Activated naive CD4-positive, alpha-beta T cell treated with anti-CD3 and anti-CD28 coated beads, Interleukin-2, amount 10 ng/mL, durations not matched to agents 7 days and 5 days (primary cell): Measurements from ENCODE around the gene ACSF2.
"Not testable (repeated sequence)": the region's sequence is repeated elsewhere in the genome, so short reads cannot be mapped to it uniquely, and the experiment has no call there.

Experiments used
- CTCF ChIA-PET: fragments of 350-600 bp; sonication (Branson Sonifier 250); formaldehyde crosslinking; loops from one replicate; lab custom pipeline; 2021; ENCODE audit warnings: antibody characterized with exemption; lab: Charles Lee
- DNase-seq: peaks from one replicate; pipeline ENCODE4 v3.0.0-alpha.2; 2020
- H3K27ac Mint-ChIP-seq: one replicate; pipeline ENCODE4 v1.8.0; 2021; ENCODE audit warnings: mild to moderate bottlenecking, moderate library complexity, mixed read lengths
- H3K27me3 Mint-ChIP-seq: one replicate; pipeline ENCODE4 v1.8.0; 2021; ENCODE audit warnings: mild to moderate bottlenecking, mixed read lengths
- H3K36me3 Mint-ChIP-seq: one replicate; pipeline ENCODE4 v1.8.0; 2021; ENCODE audit warnings: mixed read lengths
- H3K4me1 Mint-ChIP-seq: one replicate; pipeline ENCODE4 v1.8.0; 2021; ENCODE audit warnings: mixed read lengths
- H3K4me3 Mint-ChIP-seq: one replicate; pipeline ENCODE4 v1.8.0; 2021; ENCODE audit warnings: mild to moderate bottlenecking, moderate library complexity, mixed read lengths
- H3K9me3 Mint-ChIP-seq: one replicate; pipeline ENCODE4 v1.8.0; 2021; ENCODE audit warnings: mixed read lengths

The ACSF2 gene

DNA sequence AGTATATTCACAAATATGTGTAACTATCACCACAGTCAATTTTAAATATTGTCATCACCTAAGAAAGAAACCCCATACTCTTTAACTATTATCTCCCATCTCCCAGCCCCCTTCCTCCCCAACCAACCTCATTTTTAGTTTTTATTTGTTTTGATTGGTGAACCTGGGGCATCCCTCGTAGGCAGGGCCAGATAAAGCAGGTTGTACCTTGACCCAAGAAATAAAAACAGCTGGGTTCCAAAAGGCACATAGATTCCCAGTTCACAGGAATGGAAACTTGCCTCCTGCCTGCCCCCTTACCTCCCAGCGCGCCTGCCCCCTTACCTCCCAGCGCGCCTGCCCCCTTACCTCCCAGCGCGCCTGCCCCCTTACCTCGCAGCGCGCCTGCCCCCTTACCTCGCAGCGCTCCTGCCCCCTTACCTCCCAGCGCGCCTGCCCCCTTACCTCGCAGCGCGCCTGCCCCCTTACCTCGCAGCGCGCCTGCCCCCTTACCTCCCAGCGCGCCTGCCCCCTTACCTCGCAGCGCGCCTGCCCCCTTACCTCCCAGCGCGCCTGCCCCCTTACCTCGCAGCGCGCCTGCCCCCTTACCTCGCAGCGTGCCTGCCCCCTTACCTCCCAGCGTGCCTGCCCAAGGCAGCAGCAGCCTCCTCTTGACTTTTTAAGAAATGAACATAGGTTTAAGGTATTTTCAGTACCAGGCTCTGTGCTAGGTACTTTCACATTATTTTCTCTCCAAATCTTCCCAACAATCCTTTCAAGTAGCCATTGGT, 49.9 kb downstream of the ACSF2 start:
- not testable (repeated sequence) for H3K4me3 Mint-ChIP-seq, H3K36me3 Mint-ChIP-seq, DNase-seq, H3K27ac Mint-ChIP-seq, H3K9me3 Mint-ChIP-seq
- CTCF ChIA-PET, result interaction anchor here (1.0 to 1.1 kb wide), 3 partner anchors 28 to 113 kb away, joined by 3 read pairs; no protein-coding TSS in a partner anchor
- Mint-ChIP-seq H3K27me3 (peaks cover 23% of the 10 kb centered on the region), H3K4me1 (peaks cover 19% of the 10 kb centered on the region)

DNA sequence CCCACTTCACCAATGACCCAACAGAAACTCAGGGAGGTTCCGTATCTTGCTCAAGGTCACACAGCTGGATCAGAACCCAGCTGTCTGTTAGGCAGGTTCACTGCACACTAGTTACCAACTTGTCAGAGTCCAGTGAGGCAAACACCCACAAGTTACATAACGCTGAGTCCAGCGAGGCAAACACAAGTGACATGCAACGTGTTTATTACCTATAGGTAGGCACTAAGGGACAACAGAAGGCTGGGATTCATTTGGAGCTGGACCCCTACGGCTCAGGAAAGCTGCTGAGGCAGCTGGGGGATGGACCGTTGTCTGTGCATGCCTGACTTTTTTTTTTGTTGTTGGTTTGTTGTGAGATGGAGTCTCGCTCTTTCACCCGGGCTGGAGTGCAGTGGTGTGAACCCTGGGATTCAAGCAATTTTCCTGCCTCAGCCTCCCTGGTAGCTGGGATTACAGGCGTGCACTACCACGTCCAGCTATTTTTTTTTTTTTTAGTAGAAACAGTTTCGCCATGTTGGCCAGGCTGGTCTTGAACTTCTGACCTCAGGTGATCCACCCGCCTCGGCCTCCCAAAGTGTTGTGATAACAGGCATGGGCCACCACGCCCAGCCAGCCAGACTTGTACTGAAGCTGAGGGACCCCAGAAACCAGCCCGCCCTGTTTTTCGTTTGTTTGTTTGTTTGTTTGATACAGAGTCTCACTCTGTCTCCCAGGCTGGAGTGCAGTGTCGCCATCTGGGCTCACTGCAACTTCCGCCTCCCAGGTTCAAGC, 50.7 kb downstream of the ACSF2 start:
- no peak overlapping the region for H3K27ac Mint-ChIP-seq
- peaks cover 19% of the 10 kb centered on the region for H3K4me1 Mint-ChIP-seq
- CTCF ChIA-PET, result interaction anchor here (1.1 kb wide), 1 partner anchor 114 kb away, joined by 3 read pairs; no protein-coding TSS in a partner anchor
- peaks cover 15% of the 10 kb centered on the region for H3K27me3 Mint-ChIP-seq
- H3K4me3 Mint-ChIP-seq, result no peak overlapping the region
- H3K9me3 Mint-ChIP-seq, result no peaks in the 10 kb centered on the region
- DNase-seq, result no peak
- H3K36me3 Mint-ChIP-seq, result no peaks in the 10 kb centered on the region

DNA sequence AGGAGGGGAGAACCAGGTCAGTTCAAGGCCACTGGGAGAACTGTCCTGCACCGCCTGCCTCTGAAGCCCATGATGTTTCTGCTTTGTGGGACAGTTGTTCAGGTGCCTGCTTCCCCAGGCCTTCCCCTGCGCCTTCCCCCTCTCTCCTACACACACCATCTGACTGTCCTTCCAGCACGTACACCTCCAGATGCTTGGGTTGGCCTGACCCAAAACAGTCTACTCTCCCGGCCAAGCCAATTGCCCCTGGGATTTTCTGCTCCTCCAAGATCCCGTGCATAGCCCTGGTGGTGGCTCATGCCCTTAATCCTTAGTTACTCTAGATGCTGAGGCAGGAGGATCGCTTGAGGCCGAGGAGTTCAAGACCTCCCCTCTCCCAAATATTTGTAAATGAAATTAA, 52.0 kb downstream of the ACSF2 start:
- peak overlapping the region; percentile 87 for H3K27ac Mint-ChIP-seq
- CTCF ChIA-PET, result interaction anchor here (0.6 to 2.5 kb wide), 6 partner anchors 23 to 1647 kb away, joined by 3 to 15 read pairs (median 7); partner anchors contain the start of genes ACSF2 and LRRC59
- peaks cover 6% of the 10 kb centered on the region for H3K36me3 Mint-ChIP-seq
- peak overlapping the region; percentile 84 for H3K4me3 Mint-ChIP-seq
- H3K9me3 Mint-ChIP-seq, result no peaks in the 10 kb centered on the region
- peaks cover 12% of the 10 kb centered on the region for H3K27me3 Mint-ChIP-seq
- H3K4me1 Mint-ChIP-seq, result peaks cover 21% of the 10 kb centered on the region
- no peak for DNase-seq

DNA sequence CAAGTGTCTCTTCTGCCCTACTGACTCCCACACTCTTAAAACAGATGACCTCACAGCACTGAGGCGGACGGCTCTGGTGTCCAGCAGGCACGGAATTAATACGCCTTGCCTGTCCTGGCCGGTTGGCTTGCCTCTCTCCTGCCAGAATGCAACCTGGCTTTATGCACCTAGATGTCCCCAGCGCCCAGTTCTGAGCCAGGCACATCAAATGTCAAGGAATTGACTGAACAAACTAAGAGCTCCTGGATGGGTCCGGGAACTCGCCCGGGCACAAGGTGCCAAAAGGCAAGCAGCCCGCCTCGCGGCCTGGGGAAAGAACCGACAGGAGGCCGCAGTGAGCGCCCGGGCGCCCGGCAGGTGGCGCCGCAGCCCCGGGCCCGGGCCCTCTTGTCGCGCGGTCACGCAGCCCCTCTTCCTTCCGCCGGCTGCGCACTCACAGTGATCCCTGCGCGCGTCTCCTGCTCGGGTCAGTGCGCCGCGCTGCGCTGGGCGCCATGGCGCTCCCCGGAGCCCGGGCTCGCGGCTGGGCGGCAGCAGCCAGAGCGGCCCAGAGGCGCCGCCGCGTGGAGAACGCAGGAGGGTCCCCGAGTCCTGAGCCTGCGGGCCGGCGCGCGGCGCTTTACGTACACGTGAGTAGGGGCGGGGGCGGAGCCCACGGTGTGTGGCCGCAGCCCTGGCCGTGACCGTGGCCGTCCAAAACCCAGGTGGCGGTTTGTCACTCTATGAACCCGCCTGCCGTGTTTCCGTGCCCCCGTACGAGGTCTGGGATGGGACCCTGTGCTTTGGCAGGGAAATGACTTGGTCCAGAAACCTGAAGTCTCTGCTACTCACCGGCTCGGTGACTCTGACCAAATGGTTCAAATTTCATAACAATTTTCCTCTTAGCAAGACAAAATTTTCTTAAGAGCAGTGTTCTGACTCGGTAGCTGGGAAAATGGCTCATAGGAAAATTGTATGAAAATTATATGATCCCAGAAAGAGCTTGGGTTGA, 52.7 kb downstream of the ACSF2 start, which contains the start of gene RSAD1:
Gene RSAD1 (plus strand): TSS at position 470 of the 991 bp plus-strand sequence. CDS start 25 bp downstream, at position 495.
- Mint-ChIP-seq H3K9me3 (no peaks in the 10 kb centered on the region), H3K4me3 (peak within 1 kb of the TSS; percentile 84), H3K4me1 (peaks cover 21% of the 10 kb centered on the region), H3K27ac (peak within 1 kb of the TSS; percentile 87), H3K36me3 (peaks cover 6% of the 10 kb centered on the region), H3K27me3 (peaks cover 12% of the 10 kb centered on the region)
- CTCF ChIA-PET, result interaction anchor here (0.6 to 2.5 kb wide), 21 partner anchors 9 to 1647 kb away, joined by 3 to 15 read pairs (median 4); partner anchors contain the start of genes ACSF2, CHAD, COL1A1 and LRRC59
- DNase-seq, result peak; percentile 91

DNA sequence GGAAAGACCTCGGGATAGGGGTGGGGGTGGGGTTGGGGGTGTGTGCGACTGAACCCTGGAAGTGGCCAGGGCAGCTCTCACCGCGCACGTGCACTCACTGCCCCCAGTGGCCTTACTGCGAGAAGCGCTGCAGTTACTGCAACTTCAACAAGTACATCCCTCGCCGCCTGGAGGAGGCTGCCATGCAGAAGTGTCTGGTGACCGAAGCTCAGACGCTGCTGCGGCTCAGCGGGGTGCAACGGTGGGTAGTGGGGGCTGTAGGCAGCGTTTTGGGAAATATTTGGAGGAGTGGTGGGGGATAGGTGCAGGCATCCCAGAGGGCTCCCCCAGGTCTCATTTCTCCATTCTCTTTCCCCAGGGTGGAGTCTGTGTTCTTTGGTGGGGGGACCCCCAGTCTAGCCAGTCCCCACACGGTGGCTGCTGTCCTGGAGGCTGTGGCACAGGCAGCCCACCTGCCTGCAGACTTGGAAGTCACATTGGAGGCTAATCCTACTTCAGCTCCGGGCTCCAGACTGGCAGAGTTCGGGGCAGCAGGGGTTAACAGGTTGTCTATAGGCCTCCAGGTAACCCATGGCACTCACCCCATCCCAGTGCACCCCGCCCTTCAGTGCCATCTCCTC, 53.6 kb downstream of the ACSF2 start:
- peak; percentile 80 for DNase-seq
- Mint-ChIP-seq H3K36me3 (peaks cover 11% of the 10 kb centered on the region), H3K4me1 (peaks cover 21% of the 10 kb centered on the region), H3K4me3 (peak overlapping the region; percentile 84), H3K27ac (peak overlapping the region; percentile 84), H3K9me3 (no peaks in the 10 kb centered on the region), H3K27me3 (peaks cover 12% of the 10 kb centered on the region)
- CTCF ChIA-PET, result interaction anchor here (0.8 to 2.5 kb wide), 20 partner anchors 8 to 281 kb away, joined by 3 to 15 read pairs (median 4); partner anchors contain the start of genes ACSF2, CHAD, COL1A1 and SPATA20

DNA sequence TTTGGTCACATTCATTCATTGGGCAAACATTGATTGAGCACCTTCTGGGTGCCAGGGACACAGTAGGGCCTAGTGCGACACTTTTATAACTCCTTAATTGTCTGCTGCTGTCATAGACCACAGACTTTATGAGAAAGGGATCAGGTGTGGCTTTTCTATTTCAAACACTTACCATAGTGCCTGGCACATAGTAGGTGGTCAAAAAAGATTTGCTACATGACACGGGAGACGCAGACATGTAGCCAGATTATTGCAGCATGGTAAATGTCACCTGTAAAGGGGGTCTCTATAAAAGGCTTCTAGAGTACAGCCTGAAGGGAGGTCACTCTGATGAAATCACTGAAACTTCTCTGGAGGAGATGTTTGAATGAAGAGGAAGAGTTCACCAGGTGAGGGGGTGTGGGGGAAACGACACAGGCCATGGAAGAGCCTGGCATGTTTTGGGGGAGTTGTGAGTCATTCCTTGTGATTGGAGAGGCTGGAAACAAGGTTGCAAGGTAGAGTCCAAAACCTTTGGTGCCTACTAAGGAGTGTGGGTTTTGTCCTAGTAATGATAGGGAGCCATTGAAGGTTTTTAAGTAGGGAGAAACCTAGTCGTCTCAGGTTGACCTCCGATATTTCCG, 54.2 kb downstream of the ACSF2 start:
- Mint-ChIP-seq H3K4me3 (peak overlapping the region; percentile 84), H3K27me3 (peaks cover 12% of the 10 kb centered on the region), H3K36me3 (peaks cover 11% of the 10 kb centered on the region), H3K9me3 (no peaks in the 10 kb centered on the region), H3K4me1 (peaks cover 21% of the 10 kb centered on the region), H3K27ac (no peak overlapping the region)
- no peak for DNase-seq
- CTCF ChIA-PET, result interaction anchor here (0.9 to 2.5 kb wide), 14 partner anchors 12 to 282 kb away, joined by 3 to 15 read pairs (median 4); partner anchors contain the start of genes CHAD and SPATA20

DNA sequence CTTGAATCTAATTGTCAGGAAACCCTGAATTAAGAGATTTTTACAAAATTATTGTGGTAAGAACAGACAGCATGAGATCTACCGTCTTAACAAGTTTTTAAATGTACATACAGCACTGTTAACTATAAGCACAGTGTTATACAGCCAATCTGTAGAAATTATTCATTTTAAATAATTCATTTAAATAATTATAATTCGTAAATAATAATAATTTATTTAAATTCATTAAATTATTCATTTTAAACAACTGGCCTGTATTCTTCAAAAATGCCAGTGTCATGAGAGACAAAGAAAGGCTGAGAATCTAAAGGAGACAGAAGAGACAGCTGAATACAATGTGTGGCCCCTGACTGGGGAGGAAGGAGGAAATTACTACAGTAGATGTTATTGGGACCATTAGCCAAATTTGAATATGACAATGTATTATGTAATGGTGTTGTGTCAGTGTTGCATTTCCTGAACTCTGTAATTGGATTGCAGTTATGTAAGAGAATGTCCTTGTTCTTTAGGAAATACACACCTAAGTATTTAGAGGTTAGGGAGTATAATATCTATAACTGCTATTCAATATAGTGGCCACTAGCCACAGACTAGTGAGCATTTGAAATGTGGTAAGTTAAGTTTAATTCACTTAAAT, 55.0 kb downstream of the ACSF2 start:
- Mint-ChIP-seq H3K27ac (no peak overlapping the region), H3K4me3 (no peak overlapping the region), H3K4me1 (peaks cover 21% of the 10 kb centered on the region), H3K9me3 (no peaks in the 10 kb centered on the region), H3K36me3 (peaks cover 11% of the 10 kb centered on the region), H3K27me3 (peaks cover 12% of the 10 kb centered on the region)
- no peak for DNase-seq
- CTCF ChIA-PET, result interaction anchor here (1.2 to 5.1 kb wide), 3 partner anchors 22 to 147 kb away, joined by 5 to 48 read pairs (median 44); no protein-coding TSS in a partner anchor

DNA sequence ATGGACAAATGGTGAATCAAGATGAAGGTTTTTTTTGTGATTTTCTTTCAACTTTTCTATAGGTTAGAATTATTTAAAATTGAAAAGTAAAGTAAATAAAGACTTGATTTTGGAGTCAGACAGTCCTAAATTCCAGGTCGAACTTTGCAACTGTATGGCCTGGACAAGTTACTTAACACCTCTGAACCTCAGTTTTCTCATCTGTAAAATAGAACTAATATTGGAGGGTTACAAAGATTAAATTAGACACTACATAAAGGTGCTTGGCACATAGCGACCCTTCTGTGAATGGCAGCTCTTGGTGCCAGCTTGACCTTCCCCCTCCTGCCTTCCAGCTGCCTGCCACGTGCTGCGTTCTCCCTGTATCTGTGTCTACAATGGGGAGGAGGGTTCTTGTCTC, 55.6 kb downstream of the ACSF2 start:
- H3K4me3 Mint-ChIP-seq, result no peak overlapping the region
- H3K9me3 Mint-ChIP-seq, result no peaks in the 10 kb centered on the region
- peaks cover 11% of the 10 kb centered on the region for H3K36me3 Mint-ChIP-seq
- peaks cover 8% of the 10 kb centered on the region for H3K27me3 Mint-ChIP-seq
- no peak overlapping the region for H3K27ac Mint-ChIP-seq
- H3K4me1 Mint-ChIP-seq, result peaks cover 21% of the 10 kb centered on the region
- CTCF ChIA-PET, result interaction anchor here (0.7 to 5.1 kb wide), 8 partner anchors 16 to 213 kb away, joined by 3 to 48 read pairs (median 4); no protein-coding TSS in a partner anchor
- DNase-seq, result no peak

DNA sequence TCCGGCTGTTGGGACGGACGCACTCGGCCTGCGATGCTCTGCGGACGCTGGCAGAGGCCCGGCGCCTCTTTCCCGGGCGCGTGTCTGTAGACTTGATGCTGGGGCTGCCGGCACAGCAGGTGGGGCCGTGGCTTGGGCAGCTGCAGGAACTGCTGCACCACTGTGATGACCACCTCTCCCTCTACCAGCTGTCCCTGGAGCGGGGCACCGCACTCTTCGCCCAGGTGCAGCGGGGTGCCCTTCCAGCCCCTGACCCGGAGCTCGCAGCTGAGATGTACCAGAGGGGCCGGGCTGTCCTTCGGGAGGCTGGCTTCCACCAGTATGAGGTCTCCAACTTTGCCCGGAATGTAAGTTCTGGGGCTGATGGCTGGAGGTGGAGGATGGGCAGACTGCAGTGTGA, 56.1 kb downstream of the ACSF2 start:
- H3K27me3 Mint-ChIP-seq, result peaks cover 4% of the 10 kb centered on the region
- CTCF ChIA-PET, result interaction anchor here (0.7 to 5.1 kb wide), 8 partner anchors 15 to 212 kb away, joined by 3 to 48 read pairs (median 4); no protein-coding TSS in a partner anchor
- no peak overlapping the region for H3K4me3 Mint-ChIP-seq
- peaks cover 11% of the 10 kb centered on the region for H3K36me3 Mint-ChIP-seq
- no peak overlapping the region for H3K27ac Mint-ChIP-seq
- DNase-seq, result no peak
- H3K9me3 Mint-ChIP-seq, result no peaks in the 10 kb centered on the region
- peaks cover 21% of the 10 kb centered on the region for H3K4me1 Mint-ChIP-seq

DNA sequence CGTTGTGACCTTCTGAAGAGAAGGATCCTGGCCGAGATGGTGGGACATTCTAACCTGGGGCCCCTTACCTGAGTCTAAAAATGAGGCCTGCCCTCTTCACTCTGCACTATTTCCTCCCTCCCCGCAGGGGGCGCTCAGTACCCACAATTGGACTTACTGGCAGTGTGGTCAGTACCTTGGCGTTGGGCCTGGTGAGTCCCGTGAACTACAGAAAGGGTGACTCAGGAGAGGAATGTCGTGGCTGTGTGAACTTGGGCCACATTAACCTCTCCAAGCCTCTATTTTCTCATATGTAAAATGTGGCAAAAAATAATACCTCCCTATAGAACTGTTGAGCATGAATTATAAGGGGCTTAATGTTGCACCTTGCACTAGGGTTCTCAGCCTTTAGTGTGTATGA, 56.5 kb downstream of the ACSF2 start:
- Mint-ChIP-seq H3K9me3 (no peaks in the 10 kb centered on the region), H3K27ac (no peak overlapping the region), H3K36me3 (peaks cover 11% of the 10 kb centered on the region), H3K4me3 (no peak overlapping the region), H3K4me1 (peaks cover 21% of the 10 kb centered on the region), H3K27me3 (peaks cover 4% of the 10 kb centered on the region)
- CTCF ChIA-PET, result interaction anchor here (0.6 to 5.1 kb wide), 12 partner anchors 15 to 252 kb away, joined by 3 to 48 read pairs (median 3); partner anchors contain the start of gene EPN3
- DNase-seq, result peak; percentile 83

DNA sequence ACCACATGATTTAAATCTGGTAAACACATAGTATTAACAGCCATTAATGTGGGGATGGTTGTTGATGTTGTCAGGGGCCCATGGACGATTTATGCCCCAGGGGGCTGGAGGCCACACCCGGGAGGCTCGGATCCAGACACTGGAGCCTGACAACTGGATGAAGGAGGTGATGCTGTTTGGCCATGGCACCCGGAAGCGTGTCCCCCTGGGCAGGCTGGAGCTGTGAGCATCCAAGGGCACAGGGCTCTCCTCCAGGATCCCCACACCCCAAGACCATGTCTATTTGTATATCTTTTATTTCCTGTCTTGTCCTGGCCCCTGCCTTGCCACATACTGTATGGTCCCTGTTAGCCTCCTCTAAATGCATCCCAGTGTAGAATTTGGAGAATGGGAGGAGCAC, 57.2 kb downstream of the ACSF2 start:
- peaks cover 18% of the 10 kb centered on the region for H3K4me1 Mint-ChIP-seq
- no peaks in the 10 kb centered on the region for H3K9me3 Mint-ChIP-seq
- H3K27ac Mint-ChIP-seq, result no peak overlapping the region
- peaks cover 2% of the 10 kb centered on the region for H3K27me3 Mint-ChIP-seq
- H3K4me3 Mint-ChIP-seq, result no peak overlapping the region
- DNase-seq, result no peak
- CTCF ChIA-PET, result interaction anchor here (0.6 to 5.1 kb wide), 11 partner anchors 17 to 251 kb away, joined by 3 to 48 read pairs (median 3); partner anchors contain the start of genes EPN3 and LRRC59
- H3K36me3 Mint-ChIP-seq, result peaks cover 11% of the 10 kb centered on the region
